Mesothelial cell of epicardium (in vitro differentiated cells): Measurements from ENCODE around the gene ESRRG. TPM values are rescaled to one million over a fixed set of nuclear protein-coding genes. Genes with fewer than 3 reads are reported as not detected.

Source experiments
- DNase-seq, 2 experiments: peaks; one replicate each; pipeline ENCODE4 v3.0.0; 2021; ENCODE audit warnings: low spot score in 2 of 2; ENCODE audit not compliant: unreplicated experiment in 2 of 2
- H3K27ac Mint-ChIP-seq: 2 replicates; pipeline ENCODE4 v1.8.0; 2021; ENCODE audit warnings: mixed read lengths
- H3K27me3 Mint-ChIP-seq: 2 replicates; pipeline ENCODE4 v1.8.0; 2021; ENCODE audit warnings: low read depth, mixed read lengths
- H3K36me3 Mint-ChIP-seq: 2 replicates; pipeline ENCODE4 v1.8.0; 2021; ENCODE audit warnings: mixed read lengths
- H3K4me1 Mint-ChIP-seq: 2 replicates; pipeline ENCODE4 v1.8.0; 2021; ENCODE audit warnings: mixed read lengths
- H3K4me3 Mint-ChIP-seq: 2 replicates; pipeline ENCODE4 v1.8.0; 2021; ENCODE audit warnings: mild to moderate bottlenecking, moderate library complexity, mixed read lengths
- H3K9me3 Mint-ChIP-seq: 2 replicates; pipeline ENCODE4 v1.8.0; 2021; ENCODE audit warnings: mixed read lengths
- CTCF ChIP-seq: fragments of 200-600 bp; sonication (generic); IDR thresholded peaks from one replicate; pipeline ENCODE4 v1.5.0; 2021; ENCODE audit warnings: antibody characterized with exemption; ENCODE audit not compliant: unreplicated experiment
- total RNA-seq: library from RNA; stranded (reverse); gene quantifications from 3 replicates; pipeline ENCODE4 v1.2.1, GENCODE V29; 2021

Gene ESRRG
- total RNA-seq, 1 donor from 2014 or later, result 11.0 TPM

- H3K27me3 Mint-ChIP-seq, result no peaks in the 10 kb centered on the region
- H3K9me3 Mint-ChIP-seq, result peaks cover 3% of the 10 kb centered on the region
- DNase-seq, result no peak
- no peak overlapping the region for H3K4me3 Mint-ChIP-seq
- H3K27ac Mint-ChIP-seq, result no peak overlapping the region
- peaks cover 2% of the 10 kb centered on the region for H3K36me3 Mint-ChIP-seq
- no peak for TF ChIP-seq CTCF
- no peaks in the 10 kb centered on the region for H3K4me1 Mint-ChIP-seq
Measured at GRCh38 chr1:216627252-216627651, 96.0 kb downstream of the ESRRG start.

DNA sequence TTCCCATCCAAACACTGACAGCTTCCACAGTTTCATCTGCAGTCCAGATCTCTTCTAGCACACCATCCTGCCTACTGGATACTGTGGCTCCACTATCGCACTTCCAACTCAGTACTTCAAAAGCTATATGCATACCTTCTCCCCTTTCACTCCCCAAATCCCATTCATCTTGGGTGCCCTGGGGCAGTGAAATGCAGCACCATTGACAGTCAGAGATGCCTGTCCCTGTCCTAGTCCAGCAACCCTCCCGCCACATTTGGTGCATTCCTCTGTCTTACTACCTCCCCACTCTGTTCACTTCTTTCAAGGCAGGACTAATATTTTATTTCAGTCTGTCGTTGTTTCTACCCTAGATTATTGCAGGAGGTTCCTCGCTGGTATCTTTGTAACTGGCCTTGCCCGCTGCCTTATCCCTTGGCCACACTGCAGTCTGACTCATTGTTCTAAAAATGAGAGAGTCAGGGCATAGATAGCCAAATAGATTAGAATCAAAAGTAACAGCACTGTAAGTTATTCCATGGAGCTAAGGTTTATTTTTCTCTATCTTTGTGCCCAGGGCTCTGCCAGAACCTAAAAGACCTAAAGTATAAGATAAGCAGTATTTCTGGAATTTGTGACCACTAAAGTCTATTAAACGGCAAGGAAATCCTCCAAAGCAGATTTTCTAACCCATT is 96.7 kb downstream of the ESRRG start:
- peaks cover 3% of the 10 kb centered on the region for H3K9me3 Mint-ChIP-seq
- H3K4me1 Mint-ChIP-seq, result no peaks in the 10 kb centered on the region
- TF ChIP-seq CTCF, result no peak
- H3K4me3 Mint-ChIP-seq, result no peak overlapping the region
- DNase-seq, result no peak
- no peaks in the 10 kb centered on the region for H3K27me3 Mint-ChIP-seq
- H3K27ac Mint-ChIP-seq, result no peak overlapping the region
- H3K36me3 Mint-ChIP-seq, result peaks cover 7% of the 10 kb centered on the region

DNA sequence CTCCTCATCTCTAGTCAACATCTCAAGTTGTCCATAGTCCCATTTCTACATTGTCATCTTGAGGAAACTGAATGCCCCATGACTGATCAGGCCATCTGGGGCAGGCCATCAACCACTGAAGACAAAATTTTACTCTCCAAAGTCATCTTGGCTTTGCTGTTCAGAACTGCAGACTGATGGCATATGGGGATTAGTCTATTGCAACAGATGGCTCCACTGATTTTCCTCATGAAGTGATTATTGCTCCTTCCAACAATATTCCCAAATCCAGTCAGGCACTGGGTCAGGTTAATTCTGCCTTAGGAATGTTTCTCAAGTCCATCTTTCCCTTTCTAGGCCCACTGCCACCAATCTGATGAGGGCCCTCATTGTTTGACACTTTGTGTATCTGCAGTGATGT is 101.7 kb downstream of the ESRRG start:
- no peak for TF ChIP-seq CTCF

GRCh38 chr1:216617081-216617875 is 106.0 kb downstream of the ESRRG start:
- Mint-ChIP-seq H3K27me3 (no peaks in the 10 kb centered on the region), H3K27ac (peak overlapping the region; percentile 93)
- no peak for DNase-seq

More for the DNA sequence above, 101.7 kb downstream of the ESRRG start:
- Mint-ChIP-seq H3K36me3 (peaks cover 5% of the 10 kb centered on the region), H3K4me3 (no peak overlapping the region), H3K27ac (no peak overlapping the region), H3K27me3 (no peaks in the 10 kb centered on the region), H3K4me1 (peaks cover 11% of the 10 kb centered on the region), H3K9me3 (no peaks in the 10 kb centered on the region)
- DNase-seq, result no peak

GRCh38 chr1:216616425-216616824 is 106.8 kb downstream of the ESRRG start:
- H3K27ac Mint-ChIP-seq, result peak overlapping the region; percentile 93
- no peaks in the 10 kb centered on the region for H3K9me3 Mint-ChIP-seq
- DNase-seq, result no peak

More at GRCh38 chr1:216617081-216617875, 106.0 kb downstream of the ESRRG start:
- Mint-ChIP-seq H3K9me3 (no peaks in the 10 kb centered on the region), H3K4me3 (no peak overlapping the region), H3K4me1 (peaks cover 40% of the 10 kb centered on the region), H3K36me3 (peaks cover 5% of the 10 kb centered on the region)
- TF ChIP-seq CTCF, result no peak

More at GRCh38 chr1:216616425-216616824, 106.8 kb downstream of the ESRRG start:
- TF ChIP-seq CTCF, result no peak
- H3K27me3 Mint-ChIP-seq, result no peaks in the 10 kb centered on the region
- no peaks in the 10 kb centered on the region for H3K36me3 Mint-ChIP-seq
- H3K4me3 Mint-ChIP-seq, result no peak overlapping the region
- H3K4me1 Mint-ChIP-seq, result peaks cover 47% of the 10 kb centered on the region
